Mesothelial cell of epicardium (in vitro differentiated cells): ENCODE data around the gene SERHL2. TPM values are rescaled to one million over a fixed set of nuclear protein-coding genes. Genes with fewer than 3 reads are reported as not detected.
A peak's percentile ranks its signal among the peaks of the same experiment; 100 is the strongest.

Experiments used
- DNase-seq, 2 experiments: peaks; one replicate each; pipeline ENCODE4 v3.0.0; 2021; ENCODE audit warnings: low spot score in 2 of 2; ENCODE audit not compliant: unreplicated experiment in 2 of 2
- H3K27ac Mint-ChIP-seq: 2 replicates; pipeline ENCODE4 v1.8.0; 2021; ENCODE audit warnings: mixed read lengths
- H3K27me3 Mint-ChIP-seq: 2 replicates; pipeline ENCODE4 v1.8.0; 2021; ENCODE audit warnings: low read depth, mixed read lengths
- H3K36me3 Mint-ChIP-seq: 2 replicates; pipeline ENCODE4 v1.8.0; 2021; ENCODE audit warnings: mixed read lengths
- H3K4me1 Mint-ChIP-seq: 2 replicates; pipeline ENCODE4 v1.8.0; 2021; ENCODE audit warnings: mixed read lengths
- H3K4me3 Mint-ChIP-seq: 2 replicates; pipeline ENCODE4 v1.8.0; 2021; ENCODE audit warnings: mild to moderate bottlenecking, moderate library complexity, mixed read lengths
- H3K9me3 Mint-ChIP-seq: 2 replicates; pipeline ENCODE4 v1.8.0; 2021; ENCODE audit warnings: mixed read lengths
- CTCF ChIP-seq: fragments of 200-600 bp; sonication (generic); IDR thresholded peaks from one replicate; pipeline ENCODE4 v1.5.0; 2021; ENCODE audit warnings: antibody characterized with exemption; ENCODE audit not compliant: unreplicated experiment
- total RNA-seq: library from RNA; stranded (reverse); gene quantifications from 3 replicates; pipeline ENCODE4 v1.2.1, GENCODE V29; 2021

Gene SERHL2
- total RNA-seq, 1 donor from 2014 or later: 2.5 TPM

- TF ChIP-seq CTCF: no peak
- no peak for DNase-seq
- Mint-ChIP-seq H3K9me3 (no peaks in the 10 kb centered on the region), H3K27ac (peak overlapping the region; percentile 21), H3K27me3 (no peaks in the 10 kb centered on the region), H3K4me1 (peaks cover 18% of the 10 kb centered on the region), H3K4me3 (no peak overlapping the region), H3K36me3 (peaks cover 2% of the 10 kb centered on the region)
Observed at GRCh38 chr22:42619261-42620063, 65.7 kb downstream of the SERHL2 start.

- Mint-ChIP-seq H3K36me3 (peaks cover 2% of the 10 kb centered on the region), H3K27me3 (no peaks in the 10 kb centered on the region), H3K4me1 (peaks cover 18% of the 10 kb centered on the region)
Observed at GRCh38 chr22:42620084-42620483, 66.3 kb downstream of the SERHL2 start.

GRCh38 chr22:42621505-42622002, 67.8 kb downstream of the SERHL2 start:
- TF ChIP-seq CTCF: peak; percentile 80
- H3K4me3 Mint-ChIP-seq: no peak overlapping the region

More at GRCh38 chr22:42620084-42620483, 66.3 kb downstream of the SERHL2 start:
- H3K9me3 Mint-ChIP-seq: no peaks in the 10 kb centered on the region
- H3K4me3 Mint-ChIP-seq: no peak overlapping the region
- no peak for DNase-seq
- no peak for TF ChIP-seq CTCF
- H3K27ac Mint-ChIP-seq: no peak overlapping the region

DNA sequence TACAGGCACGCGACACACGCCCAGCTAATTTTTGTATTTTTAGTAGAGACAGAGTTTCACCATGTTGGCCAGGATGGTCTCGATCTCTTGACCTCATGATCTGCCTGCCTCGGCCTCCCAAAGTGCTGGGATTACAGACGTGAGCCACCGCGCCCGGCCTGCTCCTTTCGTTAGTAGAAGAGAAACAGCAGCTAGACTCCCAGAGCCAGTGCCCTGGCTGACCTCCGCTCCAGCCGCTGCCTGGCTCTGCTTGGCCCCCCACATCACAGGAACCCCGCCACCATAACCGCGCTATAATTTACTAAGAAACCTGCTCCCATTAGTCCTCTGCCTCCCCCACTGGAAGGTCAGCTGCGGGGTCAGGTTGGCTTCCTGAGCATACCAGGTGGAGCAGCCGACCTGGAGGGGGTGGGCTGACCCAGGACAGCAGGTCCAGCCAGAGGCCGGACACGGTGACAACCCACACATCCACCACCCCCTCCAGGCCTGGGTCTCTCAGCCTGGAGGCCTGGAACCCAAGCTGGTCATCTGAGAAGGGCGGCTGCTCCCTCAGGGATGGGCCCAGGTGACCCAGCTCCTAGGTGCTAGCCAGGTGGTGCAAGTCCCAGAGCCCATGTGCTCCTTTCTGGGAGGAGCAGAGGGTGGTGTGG, 68.4 kb downstream of the SERHL2 start:
- Mint-ChIP-seq H3K4me1 (peaks cover 11% of the 10 kb centered on the region), H3K4me3 (no peak overlapping the region), H3K27me3 (no peaks in the 10 kb centered on the region), H3K36me3 (peaks cover 11% of the 10 kb centered on the region), H3K9me3 (no peaks in the 10 kb centered on the region), H3K27ac (no peak overlapping the region)
- TF ChIP-seq CTCF: no peak
- no peak for DNase-seq

More at GRCh38 chr22:42621505-42622002, 67.8 kb downstream of the SERHL2 start:
- H3K27me3 Mint-ChIP-seq: no peaks in the 10 kb centered on the region
- H3K27ac Mint-ChIP-seq: no peak overlapping the region
- DNase-seq: peak; percentile 59 to 78
- H3K9me3 Mint-ChIP-seq: no peaks in the 10 kb centered on the region
- peaks cover 11% of the 10 kb centered on the region for H3K4me1 Mint-ChIP-seq
- H3K36me3 Mint-ChIP-seq: peaks cover 9% of the 10 kb centered on the region

- H3K4me3 Mint-ChIP-seq: no peak overlapping the region
- H3K27me3 Mint-ChIP-seq: no peaks in the 10 kb centered on the region
- H3K27ac Mint-ChIP-seq: no peak overlapping the region
- H3K36me3 Mint-ChIP-seq: peaks cover 14% of the 10 kb centered on the region
- H3K9me3 Mint-ChIP-seq: no peaks in the 10 kb centered on the region
- no peak for TF ChIP-seq CTCF
- peaks cover 4% of the 10 kb centered on the region for H3K4me1 Mint-ChIP-seq
- DNase-seq: no peak
Observed at GRCh38 chr22:42623301-42623751, 69.6 kb downstream of the SERHL2 start.

Other genes with a start within 250 kb of the SERHL2 start
- 0.27 to 0.34 TPM (median 0.32 TPM) in 3 replicates for gene NFAM1, start 121.6 kb upstream of the SERHL2 start, total RNA-seq
- gene RRP7A, start 34.2 kb upstream of the SERHL2 start, total RNA-seq: 52.2 to 59.6 TPM (median 53.2 TPM) in 3 replicates
- gene POLDIP3, start 60.9 kb downstream of the SERHL2 start, total RNA-seq: 86.9 to 89.3 TPM (median 87.2 TPM) in 3 replicates
- 1.3 to 1.7 TPM (median 1.5 TPM) in 3 replicates for gene ATP5MGL, start 86.6 kb downstream of the SERHL2 start, total RNA-seq
- gene CYB5R3, start 95.4 kb downstream of the SERHL2 start, total RNA-seq: 94.7 to 102 TPM (median 99.0 TPM) in 3 replicates
- 0.67 to 0.84 TPM (median 0.82 TPM) in 3 replicates for gene A4GALT, start 166.9 kb downstream of the SERHL2 start, total RNA-seq